GM21825 (cell line): ENCODE results near the gene NTNG1.

Experiments
- ATAC-seq: cut with Tn5 transposase; IDR thresholded peaks from one replicate; pipeline ENCODE4 v1.9.1; 2021; ENCODE audit warnings: mild to moderate bottlenecking, moderate library complexity; ENCODE audit not compliant: unreplicated experiment

The NTNG1 gene

DNA sequence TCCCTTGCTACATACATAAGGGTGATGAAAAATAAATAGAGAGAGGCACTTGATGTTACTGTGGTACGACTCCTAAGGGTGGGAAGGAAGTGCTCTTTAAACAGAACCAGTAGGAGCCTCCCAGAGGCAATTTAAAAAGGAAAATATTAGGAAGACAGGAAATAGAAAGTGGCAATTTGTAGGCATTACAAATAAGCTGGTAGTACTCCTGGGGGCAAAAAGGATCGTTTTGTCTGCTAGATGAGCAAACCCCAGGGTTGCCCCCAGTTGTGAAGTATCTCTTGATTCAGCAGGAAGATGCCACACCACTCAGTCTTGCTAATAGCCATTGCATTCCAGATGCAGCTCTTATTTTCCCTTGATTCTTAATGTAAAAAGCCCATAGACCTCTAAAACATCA, 303.0 kb downstream of the NTNG1 start:
- no peak for ATAC-seq

DNA sequence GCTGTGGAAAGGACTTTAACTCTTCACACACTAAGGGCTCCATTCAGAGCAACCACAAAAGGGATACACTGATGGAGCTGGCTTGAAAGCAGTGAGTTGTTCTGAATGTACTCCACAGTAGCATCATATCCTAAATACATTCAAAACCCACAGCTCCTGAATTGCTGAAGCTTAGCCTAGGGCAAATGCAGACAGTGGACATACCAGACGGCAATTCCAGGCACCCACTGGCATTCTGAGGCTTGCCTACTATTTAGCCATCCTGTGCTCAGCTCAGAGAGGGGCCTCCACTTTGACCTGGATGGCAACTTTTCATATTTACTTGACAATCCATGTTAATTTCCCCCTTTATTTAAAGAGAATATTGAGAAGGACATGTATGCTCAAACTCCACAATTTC, 303.5 kb downstream of the NTNG1 start:
- no peak for ATAC-seq

DNA sequence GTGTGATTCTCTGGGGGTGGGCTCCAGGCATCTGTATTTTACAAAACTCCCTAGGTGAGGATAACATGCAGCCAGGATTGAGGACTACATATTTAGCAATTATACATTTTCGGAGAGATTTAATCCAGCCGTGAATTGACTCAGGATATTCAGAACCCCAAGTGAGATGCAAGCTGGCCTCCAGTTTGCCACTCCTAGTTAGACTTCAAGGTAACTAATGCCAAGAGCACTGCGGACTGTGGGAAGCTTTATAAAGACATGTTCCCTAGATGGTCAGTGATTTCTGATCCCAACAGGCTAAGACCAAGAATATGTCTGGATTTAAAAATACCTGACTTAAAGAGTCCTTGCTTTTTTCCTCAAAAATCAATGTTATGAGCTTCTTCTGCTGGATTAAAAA, 308.5 kb downstream of the NTNG1 start:
- no peak for ATAC-seq

DNA sequence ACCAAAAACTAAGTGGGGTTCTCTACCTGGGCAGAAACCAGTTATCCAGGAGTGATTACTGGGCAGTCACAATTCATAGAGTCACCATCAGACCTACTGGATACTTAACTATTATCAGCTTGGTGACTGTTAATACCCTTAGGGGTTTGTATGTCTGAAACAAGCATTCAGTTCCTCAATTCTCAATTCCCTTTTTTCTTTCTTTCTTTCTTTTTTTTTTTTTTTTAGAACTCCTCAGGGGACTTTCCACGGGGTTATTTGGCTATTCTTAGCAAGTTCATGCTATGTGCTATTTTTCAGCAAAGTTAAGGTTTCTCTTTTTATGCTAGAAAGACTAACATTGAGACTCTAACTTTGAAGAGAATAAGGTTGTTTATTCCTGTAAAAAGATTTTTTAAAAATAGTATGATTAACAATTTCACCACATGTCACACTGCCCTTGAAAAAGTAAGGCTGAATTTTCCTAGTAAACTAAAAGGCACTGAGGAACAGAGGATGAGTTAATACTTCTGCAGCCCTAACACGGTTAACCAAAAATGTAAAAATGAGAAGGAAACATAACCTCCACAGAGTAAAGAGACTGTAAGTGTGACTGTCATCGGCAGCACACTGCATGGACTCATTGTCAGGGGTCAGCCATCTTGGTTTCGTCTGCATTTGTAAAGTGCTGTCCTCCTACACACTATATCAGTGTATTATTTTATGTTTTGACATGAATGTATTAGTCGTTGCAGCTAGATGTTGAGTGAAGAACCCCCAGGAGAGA, 310.2 kb downstream of the NTNG1 start:
- peak; percentile 76 for ATAC-seq

DNA sequence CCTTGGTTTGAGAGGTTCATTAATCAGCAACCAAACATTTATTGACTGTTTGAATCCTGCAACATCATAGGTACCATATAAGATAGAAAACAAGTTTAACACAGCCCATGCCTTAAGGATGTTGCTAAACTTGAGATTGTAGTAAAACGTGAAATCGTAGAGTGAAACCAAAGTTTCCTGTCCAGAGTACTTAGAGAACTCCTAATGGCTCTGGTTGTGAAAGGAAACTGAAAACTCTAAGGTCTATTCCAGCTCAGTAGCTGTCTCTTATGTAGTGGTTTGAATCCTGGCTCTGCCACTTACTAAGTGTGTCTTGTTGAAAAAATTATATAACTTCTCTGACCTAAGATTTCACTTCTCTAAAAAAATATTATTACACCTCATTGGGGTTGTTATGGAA, 310.9 kb downstream of the NTNG1 start:
- ATAC-seq, result peak; percentile 61

DNA sequence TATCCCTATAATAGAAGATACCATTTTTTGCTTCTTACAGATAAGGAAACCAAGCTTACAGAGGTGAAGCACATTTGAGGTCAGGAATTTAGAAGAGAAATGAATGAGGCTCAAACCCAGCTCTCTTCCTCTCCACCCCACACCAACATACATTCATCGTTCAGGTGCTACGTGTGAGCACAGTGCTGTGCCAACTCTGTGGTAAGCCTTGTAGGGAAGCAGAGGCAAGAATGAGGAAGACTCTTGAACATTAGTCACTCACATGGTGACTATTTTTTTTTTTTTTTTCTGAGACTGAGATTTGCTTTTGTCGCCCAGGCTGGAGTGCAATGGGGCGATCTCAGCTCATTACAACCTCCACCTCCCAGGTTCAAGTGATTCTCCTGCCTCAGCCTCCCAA, 314.0 kb downstream of the NTNG1 start:
- ATAC-seq, result no peak

DNA sequence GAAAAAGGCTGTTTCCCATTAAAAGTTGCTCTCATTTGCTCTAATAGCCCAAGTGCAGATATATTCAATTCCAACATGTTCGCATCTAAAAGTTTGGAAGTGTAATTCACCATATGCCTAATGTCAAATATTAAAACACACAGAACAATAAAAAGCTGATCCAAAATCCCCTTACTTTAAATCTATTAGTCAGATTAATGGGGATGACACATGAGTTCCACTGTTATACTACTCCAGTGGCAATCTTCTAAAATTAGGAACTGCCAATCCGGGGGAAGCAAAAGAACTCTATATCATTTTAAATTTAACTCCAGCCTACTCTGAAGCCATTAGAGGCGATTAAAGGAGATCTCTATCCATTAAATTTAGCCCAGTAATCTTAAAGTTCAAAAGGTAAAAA, 317.1 kb downstream of the NTNG1 start:
- no peak for ATAC-seq

DNA sequence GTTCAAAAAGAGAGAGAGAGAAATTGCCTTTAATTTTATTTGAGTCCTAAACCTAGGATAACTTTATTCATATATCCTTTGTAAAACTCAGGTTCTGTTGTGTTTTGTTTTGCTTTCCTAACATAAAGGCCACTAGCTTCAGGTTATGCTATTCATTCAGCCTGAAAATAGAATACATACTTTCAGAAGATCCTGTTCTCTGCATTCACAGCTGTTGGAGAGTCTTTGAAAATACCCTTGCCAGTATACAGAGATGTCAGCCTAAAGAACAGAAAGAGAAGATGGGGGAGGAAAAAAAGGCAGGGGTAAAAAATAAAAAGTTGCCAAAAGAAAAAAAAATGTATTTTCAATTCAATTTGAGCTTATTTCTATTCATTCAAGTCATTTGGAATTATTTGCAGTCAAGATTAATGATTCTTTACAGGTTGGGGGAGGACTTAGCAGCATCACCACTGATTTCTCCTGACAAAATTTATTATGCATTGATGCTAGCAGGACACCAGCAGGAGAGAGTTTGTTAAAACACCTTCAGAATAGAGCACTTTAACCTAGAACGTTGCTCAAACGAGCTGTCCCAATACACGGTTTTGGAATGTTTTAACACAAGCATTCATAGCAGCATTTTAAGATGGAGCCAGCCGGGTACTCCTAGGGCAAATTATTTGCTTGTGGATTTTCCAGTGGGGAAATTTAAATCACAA, 318.5 kb downstream of the NTNG1 start:
- peak; percentile 71 for ATAC-seq

DNA sequence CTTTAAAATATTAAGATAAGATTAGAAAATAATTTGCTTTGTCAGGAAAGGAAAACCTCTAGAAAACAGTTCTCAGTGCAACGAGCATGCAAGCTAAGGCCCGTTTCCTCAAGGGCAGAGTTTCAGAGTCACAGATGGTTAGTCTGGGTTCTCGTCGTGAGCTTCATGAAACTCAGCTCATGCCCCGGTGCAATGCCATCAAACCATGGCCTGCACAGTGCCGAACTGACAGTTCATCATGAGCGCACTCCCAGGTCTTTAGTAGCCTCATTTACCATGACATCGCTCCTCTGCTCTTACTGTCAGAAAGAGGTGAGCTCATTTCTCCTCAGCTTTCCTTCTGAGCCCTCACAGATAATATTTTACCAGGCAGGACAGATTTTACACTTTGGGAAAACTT, 319.2 kb downstream of the NTNG1 start:
- peak; percentile 75 for ATAC-seq

DNA sequence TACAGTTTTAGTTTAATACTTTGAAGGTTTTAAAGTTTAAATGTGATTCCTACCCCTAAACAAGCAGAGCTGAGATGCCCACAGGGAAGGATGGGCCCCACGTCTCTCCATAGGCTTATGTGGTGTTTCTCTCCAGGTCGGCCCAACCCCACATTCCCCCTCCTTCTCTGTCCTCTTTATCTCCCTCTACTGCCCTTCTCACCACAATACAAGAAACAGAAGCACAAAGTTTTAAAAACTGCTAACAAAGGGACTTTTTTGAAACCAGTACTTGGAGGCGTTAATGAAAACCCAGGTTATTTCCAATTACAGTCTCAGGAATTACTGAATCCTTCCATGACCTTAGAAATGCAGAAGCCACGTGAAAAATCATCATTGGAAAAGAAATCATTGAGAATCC, 324.0 kb downstream of the NTNG1 start:
- ATAC-seq, result no peak

DNA sequence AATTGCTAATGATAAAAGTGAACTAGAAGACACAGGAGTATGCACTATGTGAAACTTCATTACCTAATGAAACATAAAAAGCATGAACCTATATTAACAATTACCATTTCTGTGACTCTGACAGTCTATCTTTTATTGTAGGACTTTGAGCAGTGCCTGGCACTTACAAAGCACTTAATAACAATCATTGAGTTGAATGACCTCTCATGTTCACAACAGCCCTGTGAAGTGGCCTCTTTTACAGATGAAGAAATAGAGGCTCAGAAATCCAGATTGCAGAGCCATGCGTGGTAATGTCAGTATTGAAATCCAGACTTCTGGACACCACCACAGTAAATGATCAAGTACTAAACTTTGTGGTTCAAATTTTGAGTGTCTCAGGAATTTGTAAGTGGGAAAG, 326.4 kb downstream of the NTNG1 start:
- no peak for ATAC-seq

DNA sequence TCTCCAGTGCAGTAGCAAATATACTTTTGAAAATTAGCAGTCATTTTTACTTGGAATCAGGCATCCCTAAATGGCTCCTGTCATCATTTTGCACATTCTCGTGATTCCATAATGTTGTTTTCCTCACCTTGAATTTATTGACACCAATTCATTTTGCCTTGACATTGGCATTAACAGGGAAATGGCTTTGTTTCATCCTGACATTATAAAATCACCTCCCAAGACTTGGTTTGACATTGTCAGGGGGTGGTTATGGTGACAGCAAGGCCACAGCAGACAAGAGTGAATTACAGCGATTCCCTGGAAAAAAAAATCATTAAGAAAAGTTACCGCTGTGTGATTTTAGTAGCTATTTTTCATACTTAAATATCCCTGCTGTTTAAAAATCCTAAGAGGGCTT, 327.0 kb downstream of the NTNG1 start:
- ATAC-seq, result no peak

DNA sequence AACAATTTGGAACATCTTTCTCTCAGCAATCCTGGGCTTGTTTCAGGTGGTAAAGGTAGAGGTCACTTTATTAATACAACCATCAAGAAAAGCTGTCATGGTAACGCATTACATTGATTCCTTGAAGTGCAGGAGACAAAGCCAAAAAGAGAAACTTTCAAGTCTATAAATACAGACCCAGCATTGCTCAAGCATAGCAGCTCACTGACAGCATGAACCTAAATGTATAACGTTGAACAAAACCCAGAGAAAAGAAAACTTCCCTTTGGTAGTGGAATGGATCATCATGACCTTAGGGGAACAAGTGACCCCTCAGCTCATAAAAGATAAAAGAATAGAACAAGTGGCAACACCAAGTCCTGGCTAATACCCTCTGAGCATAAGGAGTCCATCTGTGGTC, 332.2 kb downstream of the NTNG1 start:
- ATAC-seq, result no peak

DNA sequence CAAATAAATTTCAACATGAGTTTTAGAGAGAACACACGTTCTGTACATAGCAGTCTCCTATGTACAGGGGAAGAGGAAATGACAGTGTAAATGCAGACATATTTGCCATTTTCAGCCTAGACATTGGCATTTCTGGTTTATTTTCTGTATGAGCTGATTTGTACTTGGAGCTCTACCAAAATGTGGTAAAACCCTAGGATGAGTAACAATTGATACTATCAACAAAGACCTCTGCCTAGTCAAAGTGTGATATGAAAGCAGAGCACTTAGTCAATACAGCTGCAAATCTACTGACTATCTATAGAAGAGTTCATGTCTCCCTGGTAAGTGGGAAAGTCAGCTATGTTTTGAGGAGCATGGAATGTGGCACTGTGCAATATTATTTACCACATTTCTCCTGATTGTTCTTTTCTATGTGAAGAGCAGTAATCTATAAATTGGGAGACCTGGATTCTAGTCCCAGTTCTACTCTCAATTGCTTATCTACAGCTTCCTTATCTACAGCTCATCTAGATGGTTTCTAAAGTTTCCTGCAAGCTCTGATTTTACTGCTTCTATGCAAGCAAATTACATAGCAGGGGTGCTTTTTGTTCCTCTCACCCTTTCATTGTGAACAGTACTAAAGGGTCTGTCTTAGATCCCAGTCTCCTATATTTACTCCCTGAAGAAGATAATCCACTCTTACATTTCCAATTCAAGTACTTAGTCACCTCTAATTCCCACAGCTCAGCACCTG, 334.2 kb downstream of the NTNG1 start:
- ATAC-seq, result peak; percentile 60

DNA sequence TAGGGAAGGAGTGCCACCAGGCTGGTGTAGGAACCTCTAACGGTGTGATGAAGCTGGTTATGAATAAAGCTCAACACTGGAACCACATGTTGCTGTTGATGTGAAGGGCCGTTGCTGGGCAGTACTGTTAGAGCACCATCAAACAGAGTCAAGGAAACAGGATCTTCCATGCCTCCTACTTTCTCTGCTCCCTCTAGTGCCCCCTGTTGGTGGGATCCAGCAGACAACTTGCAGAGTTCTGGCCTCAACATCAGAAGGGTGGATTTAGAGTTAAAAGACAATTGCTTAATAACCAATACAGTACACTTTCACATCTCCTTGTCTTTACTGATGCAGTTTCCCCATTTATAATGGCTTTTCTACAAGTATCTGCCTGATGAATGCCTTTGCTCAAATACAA, 336.4 kb downstream of the NTNG1 start:
- no peak for ATAC-seq

DNA sequence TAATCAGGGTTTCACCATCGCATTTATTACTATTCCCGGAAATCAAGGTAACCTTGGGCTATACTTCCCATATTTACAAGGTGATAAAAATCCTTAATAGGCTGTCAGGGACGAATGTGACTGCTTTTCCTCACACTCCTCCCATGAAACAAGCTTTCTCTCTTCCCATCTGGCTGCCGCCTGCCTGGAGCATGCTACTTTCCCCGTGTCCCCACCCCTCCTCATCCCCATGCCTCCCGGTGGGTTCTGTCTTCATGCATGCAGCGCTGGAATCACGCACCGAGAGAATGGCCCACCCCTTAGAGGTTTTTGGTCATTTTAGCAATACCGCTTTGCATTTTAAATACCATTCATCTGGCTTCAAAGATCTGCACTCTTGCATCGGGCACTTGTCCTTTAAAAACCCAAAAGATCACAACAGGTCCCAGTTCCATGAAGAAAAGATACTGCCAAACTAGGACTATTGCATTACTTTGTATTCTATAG, 339.1 kb downstream of the NTNG1 start:
- no peak for ATAC-seq

DNA sequence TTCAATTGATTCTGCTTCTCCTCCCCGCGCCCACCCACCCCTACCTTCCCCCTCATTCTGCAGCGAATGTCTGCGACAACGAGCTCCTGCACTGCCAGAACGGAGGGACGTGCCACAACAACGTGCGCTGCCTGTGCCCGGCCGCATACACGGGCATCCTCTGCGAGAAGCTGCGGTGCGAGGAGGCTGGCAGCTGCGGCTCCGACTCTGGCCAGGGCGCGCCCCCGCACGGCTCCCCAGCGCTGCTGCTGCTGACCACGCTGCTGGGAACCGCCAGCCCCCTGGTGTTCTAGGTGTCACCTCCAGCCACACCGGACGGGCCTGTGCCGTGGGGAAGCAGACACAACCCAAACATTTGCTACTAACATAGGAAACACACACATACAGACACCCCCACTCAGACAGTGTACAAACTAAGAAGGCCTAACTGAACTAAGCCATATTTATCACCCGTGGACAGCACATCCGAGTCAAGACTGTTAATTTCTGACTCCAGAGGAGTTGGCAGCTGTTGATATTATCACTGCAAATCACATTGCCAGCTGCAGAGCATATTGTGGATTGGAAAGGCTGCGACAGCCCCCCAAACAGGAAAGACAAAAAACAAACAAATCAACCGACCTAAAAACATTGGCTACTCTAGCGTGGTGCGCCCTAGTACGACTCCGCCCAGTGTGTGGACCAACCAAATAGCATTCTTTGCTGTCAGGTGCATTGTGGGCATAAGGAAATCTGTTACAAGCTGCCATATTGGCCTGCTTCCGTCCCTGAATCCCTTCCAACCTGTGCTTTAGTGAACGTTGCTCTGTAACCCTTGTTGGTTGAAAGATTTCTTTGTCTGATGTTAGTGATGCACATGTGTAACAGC, 339.9 kb downstream of the NTNG1 start:
- ATAC-seq, result peak; percentile 90

DNA sequence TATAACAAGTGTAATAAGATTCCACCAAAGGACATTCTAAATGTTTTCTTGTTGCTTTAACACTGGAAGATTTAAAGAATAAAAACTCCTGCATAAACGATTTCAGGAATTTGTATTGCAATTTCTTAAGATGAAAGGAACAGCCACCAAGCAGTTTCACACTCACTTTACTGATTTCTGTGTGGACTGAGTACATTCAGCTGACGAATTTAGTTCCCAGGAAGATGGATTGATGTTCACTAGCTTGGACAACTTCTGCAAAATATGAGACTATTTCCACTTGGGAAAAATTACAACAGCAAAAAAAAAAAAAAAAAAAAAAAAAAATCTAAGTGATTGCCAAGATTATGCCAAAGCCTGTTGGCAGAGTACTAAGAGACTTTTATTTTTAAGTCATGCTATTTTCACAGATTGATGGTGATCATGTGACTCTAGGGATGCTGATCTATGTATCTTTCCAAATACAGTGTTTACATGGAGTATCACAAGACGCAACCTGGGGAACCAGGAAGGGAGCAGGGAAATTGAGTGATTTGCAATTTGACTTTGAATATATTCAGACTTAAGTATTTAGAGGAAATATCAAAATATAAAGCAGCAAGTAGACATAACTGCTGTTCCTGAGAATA, 341.0 kb downstream of the NTNG1 start:
- no peak for ATAC-seq

DNA sequence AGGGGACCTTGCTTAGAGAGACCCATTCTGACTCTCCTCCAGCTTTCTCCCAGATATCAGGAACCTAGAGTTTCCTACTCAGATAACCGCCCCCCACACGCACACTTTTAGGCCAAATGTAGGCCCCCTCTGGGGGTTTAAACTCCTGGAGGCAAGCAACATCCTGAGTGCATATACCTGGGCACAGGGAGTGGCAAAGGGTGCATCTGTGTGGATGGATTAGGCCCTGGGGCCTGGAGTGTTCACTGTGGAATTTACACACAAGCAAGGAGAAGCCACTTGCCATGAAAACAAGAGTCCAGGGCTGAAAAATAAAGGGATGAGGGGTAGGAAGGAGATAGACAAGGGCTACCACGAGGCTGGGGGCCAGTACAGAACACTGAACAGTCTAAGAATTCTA, 343.1 kb downstream of the NTNG1 start:
- no peak for ATAC-seq

DNA sequence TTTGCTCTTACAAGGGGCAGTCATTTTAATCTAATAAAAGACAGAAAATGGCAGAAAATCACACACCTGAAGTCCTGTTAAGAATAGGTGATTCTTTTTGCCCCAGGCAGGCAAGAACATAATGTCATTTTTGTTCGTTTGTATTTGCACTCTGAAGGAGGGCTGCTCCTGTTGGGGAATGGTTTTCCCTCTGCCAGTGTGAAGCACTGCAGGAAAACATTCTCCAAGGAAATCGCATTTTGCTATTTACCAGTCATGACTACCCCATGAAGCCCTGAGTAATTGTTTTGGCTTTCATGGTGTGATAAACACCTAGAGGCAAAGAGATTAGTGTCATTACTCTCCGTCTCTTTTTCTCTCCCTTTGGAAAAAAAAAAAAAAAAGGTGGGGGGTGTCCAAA, 345.5 kb downstream of the NTNG1 start:
- ATAC-seq, result no peak
